ENCODE measurements around the gene ARHGEF16.

ARHGEF16 gene

DNA sequence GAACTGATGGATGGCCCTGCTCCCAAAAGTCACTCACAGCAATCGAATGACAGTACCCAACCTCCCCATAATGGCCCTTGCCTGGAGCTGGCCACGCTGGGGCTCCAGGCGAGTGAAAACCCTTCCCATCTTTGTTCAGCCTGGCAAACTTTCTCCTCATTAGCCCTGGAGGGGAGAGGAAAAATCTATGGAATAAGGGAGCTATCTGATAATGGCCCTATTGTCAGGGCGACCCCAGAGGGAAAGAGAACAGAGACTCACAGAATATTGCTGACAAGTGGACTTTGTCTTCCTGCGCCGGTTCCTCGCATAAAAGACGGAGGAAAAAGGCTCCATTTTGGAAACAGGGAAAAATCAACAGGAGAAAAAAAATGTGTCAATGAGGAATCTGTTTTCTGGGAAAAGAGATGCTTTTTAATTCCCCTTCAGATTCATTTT is 13.0 kb upstream of the ARHGEF16 start (continued):
- no peak for TF ChIP-seq ZBTB10 (tag by site-specific recombination; IDR thresholded peaks at IDR 0.05)
- no peak for TF ChIP-seq REST (tag by site-specific recombination; IDR thresholded peaks at IDR 0.05)
- no peak for TF ChIP-seq ZNF184 (tag by site-specific recombination; IDR thresholded peaks at IDR 0.05)
- TF ChIP-seq ZNF610 (tag by site-specific recombination; IDR thresholded peaks at IDR 0.05; ENCODE audit: borderline replicate concordance) = no peak

DNA sequence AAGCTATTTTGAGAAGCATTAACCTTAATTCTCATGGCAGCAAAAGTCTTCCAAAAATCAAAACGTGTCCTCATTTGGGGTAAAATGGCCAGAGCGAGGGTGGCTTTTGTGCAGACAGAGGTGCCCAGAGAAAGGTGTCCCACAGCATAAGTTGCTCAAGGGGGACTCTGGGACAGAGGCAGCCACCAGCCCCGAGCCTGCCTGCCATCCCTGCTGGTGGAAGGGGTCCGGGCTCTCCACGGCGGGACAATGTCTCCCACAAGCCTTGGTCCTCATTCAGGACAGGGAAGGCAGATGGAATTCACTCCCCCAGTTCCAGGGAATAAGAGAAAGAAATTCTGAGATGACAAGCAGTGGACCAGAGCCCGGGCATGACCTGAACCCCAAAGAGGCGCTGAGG is 12.6 kb upstream of the ARHGEF16 start:
- ChIA-PET CTCF (interaction anchor here (0.5 to 3.2 kb wide), 4 partner anchors 11 to 179 kb away, joined by 3 to 19 read pairs (median 4); no protein-coding TSS in a partner anchor), POLR2A (no interaction called here)
- Histone ChIP-seq H3K36me3 (ENCODE audit: control insufficient read depth in 2 of 2, insufficient read depth in 1 of 2, low read length in 2 of 2) (no peaks in the 10 kb centered on the region), H3K4me1 (ENCODE audit: control insufficient read depth, insufficient read depth, low read length) (no peaks in the 10 kb centered on the region), H3K4me3 (ENCODE audit: low read depth, low read length) (no peak overlapping the region), H3K27ac (ENCODE audit: extremely low read depth, low read depth, low read length) (no peak overlapping the region), H3K9me3 (ENCODE audit: control insufficient read depth, insufficient read depth, low read depth, low read length) (no peaks in the 10 kb centered on the region)
- TF ChIP-seq ZNF837 (tag by site-specific recombination; IDR thresholded peaks at IDR 0.05) (no peak), ZNF558 (tag by site-specific recombination; IDR thresholded peaks at IDR 0.05) (no peak)

GRCh38 chr1:3442331-3442730 is 12.1 kb upstream of the ARHGEF16 start:
- POLR2A ChIA-PET = no interaction called here
- CTCF ChIA-PET = interaction anchor here (1.1 to 3.2 kb wide), 2 partner anchors 11 to 178 kb away, joined by 4 to 19 read pairs; no protein-coding TSS in a partner anchor
- H3K9me3 ChIP-seq (ENCODE audit: control insufficient read depth, insufficient read depth, low read depth, low read length) = no peaks in the 10 kb centered on the region
- H3K4me1 ChIP-seq (ENCODE audit: control insufficient read depth, insufficient read depth, low read length) = no peaks in the 10 kb centered on the region
- H3K27ac ChIP-seq (ENCODE audit: extremely low read depth, low read depth, low read length) = no peak overlapping the region
- no peaks in the 10 kb centered on the region for H3K36me3 ChIP-seq (ENCODE audit: control insufficient read depth in 2 of 2, insufficient read depth in 1 of 2, low read length in 2 of 2)
- TF ChIP-seq HOXD13 (CRISPR knock-in tag; IDR thresholded peaks at IDR 0.05; ENCODE audit: borderline replicate concordance) (no peak), ZNF837 (tag by site-specific recombination; IDR thresholded peaks at IDR 0.05) (no peak), ZNF223 (tag by site-specific recombination; IDR thresholded peaks at IDR 0.05) (no peak), ZNF501 (tag by site-specific recombination; IDR thresholded peaks at IDR 0.05) (no peak)
- H3K4me3 ChIP-seq (ENCODE audit: low read depth, low read length) = no peak overlapping the region

- CTCF ChIA-PET = interaction anchor here (0.6 to 3.2 kb wide), 4 partner anchors 10 to 419 kb away, joined by 3 to 19 read pairs (median 10); no protein-coding TSS in a partner anchor
- no peak for TF ChIP-seq ZNF792 (tag by site-specific recombination; IDR thresholded peaks at IDR 0.05)
- no peak for TF ChIP-seq ZNF354C (tag by site-specific recombination; IDR thresholded peaks at IDR 0.05; ENCODE audit: borderline replicate concordance, low read depth)
- no peak for TF ChIP-seq ZNF146 (tag by site-specific recombination; IDR thresholded peaks at IDR 0.05)
- TF ChIP-seq ZNF639 (tag by site-specific recombination; IDR thresholded peaks at IDR 0.05) = no peak
- no peak for TF ChIP-seq ZBTB7A (tag by site-specific recombination; IDR thresholded peaks at IDR 0.05; ENCODE audit: low read depth)
- no peak for TF ChIP-seq TRIM28 (IDR thresholded peaks at IDR 0.05; ENCODE audit: borderline replicate concordance, low read length)
- no peak for TF ChIP-seq MZF1 (tag by site-specific recombination; IDR thresholded peaks at IDR 0.05; ENCODE audit: borderline replicate concordance)
- TF ChIP-seq ZNF624 (tag by site-specific recombination; IDR thresholded peaks at IDR 0.05) = no peak
- TF ChIP-seq ZBTB10 (tag by site-specific recombination; IDR thresholded peaks at IDR 0.05) = no peak
- no peak for TF ChIP-seq ZNF501 (tag by site-specific recombination; IDR thresholded peaks at IDR 0.05)
- no peak for TF ChIP-seq ZSCAN23 (tag by site-specific recombination; IDR thresholded peaks at IDR 0.05)
- TF ChIP-seq GLIS2 (tag by site-specific recombination; IDR thresholded peaks at IDR 0.05) = no peak
- no peak for TF ChIP-seq GLI4 (tag by site-specific recombination; IDR thresholded peaks at IDR 0.05)
These were observed 11.6 kb upstream of the ARHGEF16 start for GRCh38 chr1:3442901-3443300.

More at GRCh38 chr1:3442901-3443300, 11.6 kb upstream of the ARHGEF16 start:
- no peaks in the 10 kb centered on the region for H3K4me1 ChIP-seq (ENCODE audit: control insufficient read depth, insufficient read depth, low read length)
- no peak overlapping the region for H3K4me3 ChIP-seq (ENCODE audit: low read depth, low read length)
- POLR2A ChIA-PET = no interaction called here
- H3K27ac ChIP-seq (ENCODE audit: extremely low read depth, low read depth, low read length) = no peak overlapping the region
- H3K36me3 ChIP-seq (ENCODE audit: control insufficient read depth in 2 of 2, insufficient read depth in 1 of 2, low read length in 2 of 2) = no peaks in the 10 kb centered on the region
- no peaks in the 10 kb centered on the region for H3K9me3 ChIP-seq (ENCODE audit: control insufficient read depth, insufficient read depth, low read depth, low read length)
